Mucosa of stomach (tissue), 1 donor: ENCODE data around the gene SESN3.

Source experiments
- H3K27me3 ChIP-seq: one replicate; pipeline ENCODE4 v1.7.0; 2013; ENCODE audit warnings: mild to moderate bottlenecking, low read length; ENCODE audit not compliant: control insufficient read depth, insufficient read depth
- H3K36me3 ChIP-seq: one replicate; pipeline ENCODE4 v1.7.0; 2013; ENCODE audit warnings: low read length; ENCODE audit not compliant: control insufficient read depth, insufficient read depth
- H3K4me1 ChIP-seq: one replicate; pipeline ENCODE4 v1.7.0; 2013; ENCODE audit warnings: mild to moderate bottlenecking, low read length; ENCODE audit not compliant: control insufficient read depth, insufficient read depth
- H3K4me3 ChIP-seq: one replicate; pipeline ENCODE4 v1.7.0; 2013; ENCODE audit warnings: low read length
- H3K9ac ChIP-seq: one replicate; pipeline ENCODE4 v1.7.0; 2013; ENCODE audit warnings: mild to moderate bottlenecking, low read length, moderate library complexity
- H3K9me3 ChIP-seq: one replicate; pipeline ENCODE4 v1.7.0; 2013; ENCODE audit warnings: mild to moderate bottlenecking, low read length, moderate library complexity; ENCODE audit not compliant: control insufficient read depth
- donor health status: Pancreatic carcinoma.

SESN3 gene

DNA sequence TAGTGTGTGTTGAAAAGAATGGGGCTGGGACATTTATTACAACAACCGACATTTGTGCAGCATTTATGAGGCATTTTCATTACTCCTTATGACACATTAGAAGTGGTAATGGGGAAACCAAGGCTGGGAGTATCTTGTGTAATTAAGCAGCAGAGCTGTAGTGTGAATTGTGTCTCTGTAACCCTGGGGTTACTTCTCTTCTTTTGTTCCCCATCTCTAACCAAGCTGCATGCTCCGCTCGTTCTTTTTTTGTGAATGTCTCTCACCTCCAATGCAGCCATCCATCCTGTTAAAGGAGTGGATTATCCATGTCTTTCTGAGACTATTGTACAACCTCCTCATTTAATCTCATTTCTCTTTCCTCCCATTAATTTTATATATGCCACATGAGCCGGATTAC is 75.6 kb downstream of the SESN3 start:
- Histone ChIP-seq H3K36me3 (no peaks in the 10 kb centered on the region), H3K4me1 (no peaks in the 10 kb centered on the region), H3K4me3 (no peak overlapping the region), H3K27me3 (no peaks in the 10 kb centered on the region), H3K9ac (no peak overlapping the region), H3K9me3 (no peaks in the 10 kb centered on the region)

- Histone ChIP-seq H3K4me1 (peaks cover 9% of the 10 kb centered on the region), H3K9ac (no peak overlapping the region), H3K36me3 (no peaks in the 10 kb centered on the region), H3K27me3 (no peaks in the 10 kb centered on the region), H3K9me3 (no peaks in the 10 kb centered on the region), H3K4me3 (no peak overlapping the region)
Observed at GRCh38 chr11:95154514-95154913, 76.5 kb downstream of the SESN3 start.

GRCh38 chr11:95153857-95154246 is 77.2 kb downstream of the SESN3 start:
- no peak overlapping the region for H3K9ac ChIP-seq
- H3K4me1 ChIP-seq = peaks cover 10% of the 10 kb centered on the region
- H3K36me3 ChIP-seq = no peaks in the 10 kb centered on the region
- H3K9me3 ChIP-seq = no peaks in the 10 kb centered on the region
- no peaks in the 10 kb centered on the region for H3K27me3 ChIP-seq
- no peak overlapping the region for H3K4me3 ChIP-seq

- Histone ChIP-seq H3K9ac (peak overlapping the region; percentile 33), H3K27me3 (no peaks in the 10 kb centered on the region), H3K36me3 (no peaks in the 10 kb centered on the region), H3K4me1 (peaks cover 10% of the 10 kb centered on the region), H3K4me3 (no peak overlapping the region), H3K9me3 (no peaks in the 10 kb centered on the region)
Observed at GRCh38 chr11:95152876-95153856, 77.8 kb downstream of the SESN3 start.

DNA sequence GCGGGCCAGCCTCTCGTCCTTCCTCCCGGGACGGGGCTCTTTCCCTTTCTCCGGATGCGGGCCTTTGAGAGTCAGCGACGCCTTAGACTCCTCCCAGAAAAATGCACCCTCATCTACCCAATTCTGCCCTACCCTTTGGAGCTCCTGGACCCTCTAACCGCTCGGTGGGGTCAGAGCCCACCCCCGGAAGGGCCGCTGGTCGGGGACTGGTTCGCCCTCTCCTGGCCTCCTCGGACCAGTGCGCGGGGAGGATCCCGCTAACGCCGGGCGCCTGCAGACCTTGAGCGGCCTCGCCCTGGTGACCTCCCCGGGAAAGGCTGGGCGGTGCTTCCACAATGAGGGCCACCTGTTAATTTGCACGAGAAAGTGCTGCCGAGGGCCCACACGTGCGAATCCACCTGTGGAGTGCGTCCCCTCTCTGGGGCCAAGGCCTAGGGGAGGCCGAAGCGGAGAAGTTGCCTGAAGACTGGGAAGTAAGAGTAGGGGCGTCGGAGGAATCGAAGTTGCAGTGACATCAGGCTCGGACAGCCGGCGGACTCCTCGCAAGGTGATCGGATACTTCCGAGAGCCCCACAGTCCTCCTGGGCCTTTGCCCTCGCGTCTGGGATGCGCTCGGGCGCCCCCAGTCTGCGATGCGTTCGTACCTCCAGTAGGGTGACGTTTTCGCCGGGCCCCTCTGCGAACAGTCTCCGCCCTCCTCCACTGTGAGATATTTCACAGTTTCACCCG is 79.9 kb downstream of the SESN3 start:
- Histone ChIP-seq H3K4me1 (peaks cover 15% of the 10 kb centered on the region), H3K9ac (peak overlapping the region; percentile 91), H3K27me3 (no peaks in the 10 kb centered on the region), H3K36me3 (no peaks in the 10 kb centered on the region), H3K4me3 (peak overlapping the region; percentile 64), H3K9me3 (no peaks in the 10 kb centered on the region)

GRCh38 chr11:95149651-95150364 is 81.2 kb downstream of the SESN3 start:
- H3K27me3 ChIP-seq = no peaks in the 10 kb centered on the region
- H3K4me3 ChIP-seq = peak overlapping the region; percentile 16
- no peaks in the 10 kb centered on the region for H3K36me3 ChIP-seq
- peak overlapping the region; percentile 91 for H3K9ac ChIP-seq
- no peaks in the 10 kb centered on the region for H3K9me3 ChIP-seq
- H3K4me1 ChIP-seq = peaks cover 15% of the 10 kb centered on the region

- no peak overlapping the region for H3K4me3 ChIP-seq
- no peak overlapping the region for H3K9ac ChIP-seq
- H3K36me3 ChIP-seq = no peaks in the 10 kb centered on the region
Observed at GRCh38 chr11:95148938-95149337, 82.1 kb downstream of the SESN3 start.

GRCh38 chr11:95148406-95148805 is 82.6 kb downstream of the SESN3 start:
- Histone ChIP-seq H3K4me1 (peaks cover 15% of the 10 kb centered on the region), H3K27me3 (no peaks in the 10 kb centered on the region), H3K36me3 (no peaks in the 10 kb centered on the region), H3K4me3 (no peak overlapping the region), H3K9ac (no peak overlapping the region), H3K9me3 (no peaks in the 10 kb centered on the region)

More at GRCh38 chr11:95148938-95149337, 82.1 kb downstream of the SESN3 start:
- no peaks in the 10 kb centered on the region for H3K9me3 ChIP-seq
- H3K4me1 ChIP-seq = peaks cover 15% of the 10 kb centered on the region
- H3K27me3 ChIP-seq = no peaks in the 10 kb centered on the region

GRCh38 chr11:95147364-95147905 is 83.6 kb downstream of the SESN3 start:
- Histone ChIP-seq H3K9me3 (no peaks in the 10 kb centered on the region), H3K4me1 (peaks cover 15% of the 10 kb centered on the region), H3K27me3 (no peaks in the 10 kb centered on the region), H3K4me3 (no peak overlapping the region), H3K9ac (no peak overlapping the region), H3K36me3 (no peaks in the 10 kb centered on the region)

GRCh38 chr11:95145430-95146060 is 85.5 kb downstream of the SESN3 start:
- Histone ChIP-seq H3K27me3 (no peaks in the 10 kb centered on the region), H3K4me1 (peaks cover 15% of the 10 kb centered on the region), H3K36me3 (no peaks in the 10 kb centered on the region)

More at GRCh38 chr11:95145430-95146060, 85.5 kb downstream of the SESN3 start:
- H3K9ac ChIP-seq = no peak overlapping the region
- H3K4me3 ChIP-seq = no peak overlapping the region
- no peaks in the 10 kb centered on the region for H3K9me3 ChIP-seq
